Measurements from ENCODE around the gene TPK1.

TPK1 gene

GRCh38 chr7:144548556-144548955 lies 287.3 kb downstream of the TPK1 start:
- H3K4me3 ChIP-seq (ENCODE audit: low read length), result no peak overlapping the region
- TF ChIP-seq ZNF274 (IDR thresholded peaks at IDR 0.05; ENCODE audit: low read depth, low read length), result no peak

GRCh38 chr7:144547888-144548287 lies 288.0 kb downstream of the TPK1 start:
- TF ChIP-seq ZNF274 (IDR thresholded peaks at IDR 0.05; ENCODE audit: low read depth, low read length), result no peak

GRCh38 chr7:144546782-144547181 lies 289.1 kb downstream of the TPK1 start:
- TF ChIP-seq ZNF274 (IDR thresholded peaks at IDR 0.05; ENCODE audit: low read depth, low read length), result no peak
- H3K4me3 ChIP-seq (ENCODE audit: low read length), result no peak overlapping the region

More at GRCh38 chr7:144547888-144548287, 288.0 kb downstream of the TPK1 start:
- no peak overlapping the region for H3K4me3 ChIP-seq (ENCODE audit: low read length)

GRCh38 chr7:144545330-144545729 lies 290.5 kb downstream of the TPK1 start:
- no peak overlapping the region for H3K4me3 ChIP-seq (ENCODE audit: low read length)
- no peak for TF ChIP-seq ZNF274 (IDR thresholded peaks at IDR 0.05; ENCODE audit: low read depth, low read length)

GRCh38 chr7:144534655-144535395 lies 301.0 kb downstream of the TPK1 start:
- TF ChIP-seq ZNF274 (IDR thresholded peaks at IDR 0.05; ENCODE audit: low read depth, low read length), result no peak
- H3K4me3 ChIP-seq (ENCODE audit: low read length), result no peak overlapping the region

GRCh38 chr7:144534196-144534595 lies 301.7 kb downstream of the TPK1 start:
- TF ChIP-seq ZNF274 (IDR thresholded peaks at IDR 0.05; ENCODE audit: low read depth, low read length), result no peak
- H3K4me3 ChIP-seq (ENCODE audit: low read length), result no peak overlapping the region

- H3K4me3 ChIP-seq (ENCODE audit: low read length), result no peak overlapping the region
- TF ChIP-seq ZNF274 (IDR thresholded peaks at IDR 0.05; ENCODE audit: low read depth, low read length), result no peak
Measured at GRCh38 chr7:144531181-144531580, 304.7 kb downstream of the TPK1 start.

GRCh38 chr7:144529269-144529926 lies 306.5 kb downstream of the TPK1 start:
- TF ChIP-seq ZNF274 (IDR thresholded peaks at IDR 0.05; ENCODE audit: low read depth, low read length), result no peak

GRCh38 chr7:144528536-144529045 lies 307.3 kb downstream of the TPK1 start:
- TF ChIP-seq ZNF274 (IDR thresholded peaks at IDR 0.05; ENCODE audit: low read depth, low read length), result no peak

More at GRCh38 chr7:144529269-144529926, 306.5 kb downstream of the TPK1 start:
- no peak overlapping the region for H3K4me3 ChIP-seq (ENCODE audit: low read length)

GRCh38 chr7:144527051-144527471 lies 308.8 kb downstream of the TPK1 start:
- H3K4me3 ChIP-seq (ENCODE audit: low read length), result no peak overlapping the region
- no peak for TF ChIP-seq ZNF274 (IDR thresholded peaks at IDR 0.05; ENCODE audit: low read depth, low read length)

More at GRCh38 chr7:144528536-144529045, 307.3 kb downstream of the TPK1 start:
- H3K4me3 ChIP-seq (ENCODE audit: low read length), result no peak overlapping the region

- TF ChIP-seq ZNF274 (IDR thresholded peaks at IDR 0.05; ENCODE audit: low read depth, low read length), result no peak
- H3K4me3 ChIP-seq (ENCODE audit: low read length), result no peak overlapping the region
Measured at GRCh38 chr7:144525956-144526355, 309.9 kb downstream of the TPK1 start.

- TF ChIP-seq ZNF274 (IDR thresholded peaks at IDR 0.05; ENCODE audit: low read depth, low read length), result no peak
Measured at GRCh38 chr7:144524271-144524670, 311.6 kb downstream of the TPK1 start.

GRCh38 chr7:144523621-144524020 lies 312.2 kb downstream of the TPK1 start:
- no peak overlapping the region for H3K4me3 ChIP-seq (ENCODE audit: low read length)
- no peak for TF ChIP-seq ZNF274 (IDR thresholded peaks at IDR 0.05; ENCODE audit: low read depth, low read length)

More at GRCh38 chr7:144524271-144524670, 311.6 kb downstream of the TPK1 start:
- no peak overlapping the region for H3K4me3 ChIP-seq (ENCODE audit: low read length)

GRCh38 chr7:144519925-144520324 lies 315.9 kb downstream of the TPK1 start:
- no peak for TF ChIP-seq ZNF274 (IDR thresholded peaks at IDR 0.05; ENCODE audit: low read depth, low read length)
- no peak overlapping the region for H3K4me3 ChIP-seq (ENCODE audit: low read length)

GRCh38 chr7:144518360-144518759 lies 317.5 kb downstream of the TPK1 start:
- H3K4me3 ChIP-seq (ENCODE audit: low read length), result no peak overlapping the region
- no peak for TF ChIP-seq ZNF274 (IDR thresholded peaks at IDR 0.05; ENCODE audit: low read depth, low read length)
